Lower lobe of right lung (tissue), 2 donors: Measurements from ENCODE around the gene ACER2. TPM values are rescaled to one million over a fixed set of nuclear protein-coding genes. Genes with fewer than 3 reads are reported as not detected.
A peak's percentile ranks its signal among the peaks of the same experiment; 100 is the strongest.
"Not testable (repeated sequence)": the region's sequence is repeated elsewhere in the genome, so short reads cannot be mapped to it uniquely, and the experiment has no call there.

Experiments
- ATAC-seq, 2 donors: fragments of 200-7000 bp; cut with Tn5 transposase; one replicate each; pipeline ENCODE4 v1.9.1; 2020 to 2022; ENCODE audit warnings: mild to moderate bottlenecking in 2 of 2, moderate library complexity in 2 of 2
- DNase-seq: peaks from one replicate; pipeline ENCODE4 v3.0.0-alpha.2; 2020
- H3K27ac ChIP-seq: fragments of 200-600 bp; one replicate; pipeline ENCODE4 v1.8.0; 2022
- H3K27me3 ChIP-seq: fragments of 200-600 bp; one replicate; pipeline ENCODE4 v1.8.0; 2022; ENCODE audit warnings: low read depth
- H3K36me3 ChIP-seq: fragments of 200-600 bp; one replicate; pipeline ENCODE4 v1.8.0; 2022; ENCODE audit warnings: mild to moderate bottlenecking
- H3K4me1 ChIP-seq: fragments of 200-600 bp; one replicate; pipeline ENCODE4 v1.8.0; 2022
- H3K4me3 ChIP-seq: fragments of 200-600 bp; one replicate; pipeline ENCODE4 v1.8.0; 2022; ENCODE audit warnings: mild to moderate bottlenecking
- H3K9me3 ChIP-seq: fragments of 200-600 bp; one replicate; pipeline ENCODE4 v1.8.0; 2022
- intact Hi-C: fragments of 100-400 bp; cut with DNase I; formaldehyde crosslinking; loops from one replicate; pipeline ENCODE4 v1.11.0; 2022
- total RNA-seq: library from RNA; stranded (reverse); fragmentation: NEBNext Ultra II Directional; extraction: Animal tissue kit (Norgen Biotek cat#: 25700); gene quantifications from one replicate; pipeline ENCODE4 v1.2.1, GENCODE V29; 2021
- TF ChIP-seq, protein P1 (sequence below): fragments of 200-600 bp; IDR thresholded peaks from one replicate; pipeline ENCODE4 v1.8.0; 2022; ENCODE audit warnings: antibody characterized with exemption, mild to moderate bottlenecking
- donor health status: DM: no; HTN: yes; CAD: no; lungs with severe emphysema.

The ACER2 gene
- total RNA-seq, 1 donor from 2014 or later = 5.9 TPM

DNA sequence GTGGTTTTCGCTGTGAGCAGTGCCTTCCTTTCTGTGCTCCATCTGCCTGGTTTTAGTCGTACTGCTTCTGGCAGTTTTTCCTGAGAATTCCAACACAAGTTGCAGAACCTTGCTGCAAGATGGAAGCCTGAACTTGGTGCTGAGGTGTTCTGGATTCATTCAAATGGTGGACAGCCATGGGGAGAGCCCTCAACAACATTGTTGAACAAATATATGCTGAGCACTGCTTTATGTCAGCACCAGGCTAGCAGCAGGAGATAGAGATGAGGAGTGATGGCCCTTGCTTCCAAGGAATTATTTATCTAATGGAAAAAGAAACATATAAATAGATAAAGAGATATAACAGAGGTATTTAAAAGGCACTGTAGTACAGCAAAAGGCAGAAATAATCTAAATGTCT, 21.5 kb upstream of the ACER2 start:
- ATAC-seq = no peak
- Histone ChIP-seq H3K27ac (no peak overlapping the region), H3K9me3 (no peaks in the 10 kb centered on the region), H3K4me3 (no peak overlapping the region), H3K27me3 (no peaks in the 10 kb centered on the region), H3K36me3 (no peaks in the 10 kb centered on the region), H3K4me1 (no peaks in the 10 kb centered on the region)
- TF ChIP-seq, protein P1, sequence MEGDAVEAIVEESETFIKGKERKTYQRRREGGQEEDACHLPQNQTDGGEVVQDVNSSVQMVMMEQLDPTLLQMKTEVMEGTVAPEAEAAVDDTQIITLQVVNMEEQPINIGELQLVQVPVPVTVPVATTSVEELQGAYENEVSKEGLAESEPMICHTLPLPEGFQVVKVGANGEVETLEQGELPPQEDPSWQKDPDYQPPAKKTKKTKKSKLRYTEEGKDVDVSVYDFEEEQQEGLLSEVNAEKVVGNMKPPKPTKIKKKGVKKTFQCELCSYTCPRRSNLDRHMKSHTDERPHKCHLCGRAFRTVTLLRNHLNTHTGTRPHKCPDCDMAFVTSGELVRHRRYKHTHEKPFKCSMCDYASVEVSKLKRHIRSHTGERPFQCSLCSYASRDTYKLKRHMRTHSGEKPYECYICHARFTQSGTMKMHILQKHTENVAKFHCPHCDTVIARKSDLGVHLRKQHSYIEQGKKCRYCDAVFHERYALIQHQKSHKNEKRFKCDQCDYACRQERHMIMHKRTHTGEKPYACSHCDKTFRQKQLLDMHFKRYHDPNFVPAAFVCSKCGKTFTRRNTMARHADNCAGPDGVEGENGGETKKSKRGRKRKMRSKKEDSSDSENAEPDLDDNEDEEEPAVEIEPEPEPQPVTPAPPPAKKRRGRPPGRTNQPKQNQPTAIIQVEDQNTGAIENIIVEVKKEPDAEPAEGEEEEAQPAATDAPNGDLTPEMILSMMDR = no peak
- DNase-seq = no peak
- intact Hi-C loops = no loop called here

DNA sequence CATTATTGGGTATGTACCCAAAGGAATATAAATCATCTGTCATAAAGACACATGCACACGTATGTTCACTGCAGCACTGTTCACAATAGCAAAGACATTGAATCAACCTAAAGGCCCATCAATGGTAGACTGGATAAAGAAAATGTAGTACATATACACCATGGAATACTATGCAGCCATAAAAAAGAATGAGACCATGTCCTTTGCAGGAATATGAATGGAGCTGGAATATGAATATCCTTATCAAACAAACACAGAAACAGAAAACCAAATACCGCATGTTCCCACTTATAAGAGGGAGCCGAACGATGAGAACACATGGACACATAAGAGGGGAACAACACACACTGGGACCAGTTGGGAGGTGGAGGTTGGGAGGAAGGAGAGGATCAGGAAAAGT, 19.3 kb upstream of the ACER2 start:
- intact Hi-C loops, H3K27me3 ChIP-seq, H3K9me3 ChIP-seq, H3K27ac ChIP-seq, H3K4me1 ChIP-seq, DNase-seq, ATAC-seq, H3K36me3 ChIP-seq, H3K4me3 ChIP-seq: not testable (repeated sequence)

DNA sequence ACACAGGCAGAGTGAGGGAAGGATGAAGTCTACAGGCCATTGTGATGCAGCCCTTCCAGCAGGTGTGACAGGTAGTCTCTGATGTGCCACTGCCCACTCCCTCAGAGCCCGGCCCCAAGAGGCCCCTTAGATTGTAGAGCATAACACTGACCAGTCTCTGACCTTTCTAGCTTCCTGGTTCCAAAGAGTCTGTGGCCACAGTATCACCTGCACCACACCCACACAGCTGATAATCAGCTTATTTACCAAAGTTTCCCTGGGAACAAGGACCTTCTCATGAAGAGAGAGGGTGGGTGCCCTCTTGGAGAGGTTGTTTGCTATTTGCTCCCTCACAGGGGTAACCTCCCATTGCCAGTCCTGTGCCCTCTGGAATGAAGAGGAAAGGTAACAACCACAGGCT, 11.0 kb upstream of the ACER2 start:
- Histone ChIP-seq H3K9me3 (no peaks in the 10 kb centered on the region), H3K27me3 (no peaks in the 10 kb centered on the region), H3K4me3 (no peak overlapping the region), H3K27ac (no peak overlapping the region), H3K36me3 (no peaks in the 10 kb centered on the region), H3K4me1 (no peaks in the 10 kb centered on the region)
- DNase-seq (no peak), ATAC-seq (peak; percentile 19 to 50)
- TF ChIP-seq, protein P1 = no peak
- intact Hi-C loops = no loop called here

DNA sequence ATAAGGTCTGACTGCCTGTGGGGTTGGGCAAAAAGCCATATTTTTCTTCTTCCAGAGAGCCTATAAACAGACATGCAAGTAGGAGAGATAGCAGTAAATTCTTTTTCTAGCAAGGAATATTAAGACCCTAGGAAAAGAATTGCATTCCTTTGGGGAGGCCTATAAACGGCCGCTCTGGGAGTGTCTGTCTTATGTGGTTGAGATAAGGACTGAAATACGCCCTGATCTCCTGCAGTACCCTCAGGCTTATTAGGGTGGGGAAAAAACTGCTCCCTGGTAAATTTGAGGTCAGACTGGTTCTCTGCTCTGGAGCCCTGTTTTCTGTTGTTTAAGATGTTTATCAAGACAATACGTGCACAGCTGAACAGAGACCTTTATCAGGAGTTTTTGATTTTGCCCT, 5.6 kb upstream of the ACER2 start:
- intact Hi-C loops, H3K27me3 ChIP-seq, H3K4me3 ChIP-seq, ATAC-seq, H3K36me3 ChIP-seq, DNase-seq, H3K4me1 ChIP-seq, H3K27ac ChIP-seq, H3K9me3 ChIP-seq: not testable (repeated sequence)

DNA sequence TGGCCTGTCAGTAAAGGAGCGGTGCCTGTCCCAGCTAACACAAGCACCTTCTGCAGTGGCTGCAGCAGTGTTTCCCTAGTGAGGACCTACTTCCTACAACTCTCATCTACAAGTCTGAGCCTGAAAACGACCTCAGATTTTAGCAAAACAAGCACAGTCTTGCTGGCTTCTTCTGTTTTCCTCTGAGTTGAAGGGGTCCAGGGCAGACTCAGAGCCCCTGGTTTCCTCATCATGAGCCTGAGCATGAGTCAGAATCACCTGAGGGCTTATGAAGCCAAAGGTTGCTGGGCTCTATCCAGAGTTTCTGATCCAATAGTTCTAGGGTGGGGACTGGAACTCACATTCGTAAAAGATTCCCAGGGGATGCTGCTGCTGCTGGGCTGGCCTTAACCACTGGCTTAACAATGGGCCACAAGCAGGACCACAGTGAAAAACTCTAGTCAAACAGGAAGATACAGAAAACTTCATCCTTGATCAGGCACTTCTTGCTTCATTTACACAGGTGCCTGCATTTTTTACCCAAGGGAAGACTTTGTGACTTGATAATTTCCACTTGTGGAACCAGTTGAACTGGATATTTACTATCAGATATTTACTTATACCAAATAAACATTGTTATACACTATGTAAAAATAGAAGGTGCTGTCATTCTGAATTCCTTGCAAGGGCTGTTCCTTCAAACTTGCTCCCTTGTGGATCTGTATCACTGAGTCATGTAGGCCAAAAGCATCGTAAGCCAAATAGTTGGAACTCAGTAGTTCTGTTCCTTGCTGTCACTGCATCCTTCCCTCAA, 4.3 kb upstream of the ACER2 start:
- no peaks in the 10 kb centered on the region for H3K9me3 ChIP-seq
- peaks cover under 1% of the 10 kb centered on the region for H3K4me1 ChIP-seq
- no peak for DNase-seq
- H3K27me3 ChIP-seq = no peaks in the 10 kb centered on the region
- H3K4me3 ChIP-seq = no peak overlapping the region
- no peak overlapping the region for H3K27ac ChIP-seq
- ATAC-seq = no peak
- intact Hi-C loops = no loop called here
- no peaks in the 10 kb centered on the region for H3K36me3 ChIP-seq
- TF ChIP-seq, protein P1 = no peak

DNA sequence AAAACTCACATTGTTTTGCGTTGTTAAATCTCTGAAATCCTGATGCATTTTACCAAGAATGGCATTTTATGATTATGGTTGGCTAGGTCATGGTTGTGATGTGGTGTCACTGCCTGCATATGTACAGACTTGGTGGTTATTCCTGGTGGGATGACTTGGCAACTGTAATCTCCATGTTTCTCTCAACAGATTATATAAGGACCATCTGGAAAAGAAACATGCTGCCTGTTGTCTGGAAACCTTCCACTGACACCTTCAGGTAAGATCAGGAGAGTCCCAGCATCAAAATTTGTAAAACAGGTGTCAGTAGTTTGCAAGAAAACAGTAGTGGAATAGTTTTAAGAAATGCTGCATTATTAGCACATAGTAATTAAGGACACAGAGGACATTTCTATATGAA, 3.0 kb upstream of the ACER2 start:
- TF ChIP-seq, protein P1 = no peak
- H3K9me3 ChIP-seq = no peaks in the 10 kb centered on the region
- intact Hi-C loops = no loop called here
- H3K27me3 ChIP-seq = no peaks in the 10 kb centered on the region
- no peaks in the 10 kb centered on the region for H3K36me3 ChIP-seq
- no peak overlapping the region for H3K4me3 ChIP-seq
- ATAC-seq (no peak), DNase-seq (no peak)
- no peak overlapping the region for H3K27ac ChIP-seq
- peaks cover 14% of the 10 kb centered on the region for H3K4me1 ChIP-seq
